Fibroblast of lung (primary cell): ENCODE data around the gene RAB40AL.

Experiments used
- EZH2 ChIP-seq: IDR thresholded peaks from 2 replicates; pipeline ENCODE4 v1.5.1; 2012; ENCODE audit warnings: low read length, control low read depth, mild to moderate bottlenecking; ENCODE audit errors: missing control alignments
- TF ChIP-seq, protein P1 (sequence below), 2 donors: IDR thresholded peaks in 1 of 2; conservative IDR thresholded peaks in 1 of 2; 1 replicate in 1 of 2; 2 replicates in 1 of 2; pipeline ENCODE4 v1.5.1; 2011 to 2012; ENCODE audit warnings: low read length in 2 of 2, control low read depth in 1 of 2, inconsistent platforms in 1 of 2, low read depth in 1 of 2, mild to moderate bottlenecking in 1 of 2

DNA sequence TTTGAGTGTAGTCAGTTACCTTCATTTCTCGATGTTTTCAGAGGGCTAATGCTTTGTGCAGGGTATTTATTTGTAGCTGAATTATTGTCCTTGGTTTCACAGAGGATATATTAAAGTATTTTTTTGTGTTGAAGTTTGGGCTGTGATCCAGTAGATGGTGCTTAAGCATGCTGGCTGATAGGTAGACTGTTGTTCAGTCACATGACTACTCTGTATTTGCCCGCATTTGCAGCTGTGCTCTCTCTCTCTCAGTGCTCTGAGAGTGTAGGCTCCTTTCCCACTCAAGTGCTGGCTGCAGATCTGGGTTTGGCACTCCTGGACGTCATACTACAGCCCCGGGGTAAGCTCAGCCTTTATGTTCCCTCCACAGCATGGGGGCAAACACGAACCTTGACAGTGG is 21.7 kb downstream of the RAB40AL start:
- TF ChIP-seq, protein P1, sequence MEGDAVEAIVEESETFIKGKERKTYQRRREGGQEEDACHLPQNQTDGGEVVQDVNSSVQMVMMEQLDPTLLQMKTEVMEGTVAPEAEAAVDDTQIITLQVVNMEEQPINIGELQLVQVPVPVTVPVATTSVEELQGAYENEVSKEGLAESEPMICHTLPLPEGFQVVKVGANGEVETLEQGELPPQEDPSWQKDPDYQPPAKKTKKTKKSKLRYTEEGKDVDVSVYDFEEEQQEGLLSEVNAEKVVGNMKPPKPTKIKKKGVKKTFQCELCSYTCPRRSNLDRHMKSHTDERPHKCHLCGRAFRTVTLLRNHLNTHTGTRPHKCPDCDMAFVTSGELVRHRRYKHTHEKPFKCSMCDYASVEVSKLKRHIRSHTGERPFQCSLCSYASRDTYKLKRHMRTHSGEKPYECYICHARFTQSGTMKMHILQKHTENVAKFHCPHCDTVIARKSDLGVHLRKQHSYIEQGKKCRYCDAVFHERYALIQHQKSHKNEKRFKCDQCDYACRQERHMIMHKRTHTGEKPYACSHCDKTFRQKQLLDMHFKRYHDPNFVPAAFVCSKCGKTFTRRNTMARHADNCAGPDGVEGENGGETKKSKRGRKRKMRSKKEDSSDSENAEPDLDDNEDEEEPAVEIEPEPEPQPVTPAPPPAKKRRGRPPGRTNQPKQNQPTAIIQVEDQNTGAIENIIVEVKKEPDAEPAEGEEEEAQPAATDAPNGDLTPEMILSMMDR (conservative IDR thresholded peaks at IDR 0.05 in 1 of 2, IDR thresholded peaks at IDR 0.05 in 1 of 2; ENCODE audit: low read depth in 1 of 2, low read length in 2 of 2): no peak
- no peak for TF ChIP-seq EZH2
